A673 (cell line): ENCODE data around the gene KRT10. TPM values are rescaled to one million over a fixed set of nuclear protein-coding genes. Genes with fewer than 3 reads are reported as not detected.
A peak's percentile ranks its signal among the peaks of the same experiment; 100 is the strongest.

ENCODE experiments used
- Bru-seq: library from RNA; stranded (reverse); fragments of 400-500 nt; gene quantifications from one replicate; lab custom pipeline; 2021; lab: Mats Ljungman, UMichigan
- BruChase-seq, 2 experiments: library from RNA; stranded (reverse); fragments of 400-500 nt; gene quantifications; one replicate each; lab custom pipeline; 2021; lab: Mats Ljungman, UMichigan
- BruUV-seq: library from RNA; stranded (reverse); fragments of 400-500 nt; replicated peaks from 2 replicates; lab custom pipeline; 2021; lab: Mats Ljungman, UMichigan
- CTCF ChIA-PET: fragments of 300-600 bp; sonication (Branson Sonifier 250); formaldehyde crosslinking; loops from one replicate; lab custom pipeline; 2022; ENCODE audit warnings: antibody characterized with exemption; lab: Charles Lee
- POLR2A ChIA-PET: fragments of 300-600 bp; sonication (Branson Sonifier 250); formaldehyde crosslinking; loops from one replicate; lab custom pipeline; 2022; ENCODE audit warnings: antibody characterized with exemption; ENCODE audit not compliant: low non-redundant PET; lab: Charles Lee
- DNase-seq: peaks from one replicate; pipeline ENCODE4 v3.0.0-alpha.2; 2015; ENCODE audit warnings: low spot score
- H3K27ac ChIP-seq: fragments of 200-600 bp; sonication (generic); 2 replicates; pipeline ENCODE4 v1.5.1; 2016; ENCODE audit warnings: mixed run types, low read depth, mild to moderate bottlenecking, mixed read lengths, antibody characterized with exemption, low read length; ENCODE audit not compliant: poor library complexity, severe bottlenecking
- H3K27me3 ChIP-seq: fragments of 200-600 bp; sonication (generic); replicated peaks from 2 replicates; pipeline ENCODE4 v1.6.1; 2017; ENCODE audit warnings: mixed run types, low read depth, mild to moderate bottlenecking, mixed read lengths, antibody characterized with exemption, low read length; ENCODE audit not compliant: insufficient read depth, poor library complexity
- H3K36me3 ChIP-seq: fragments of 200-600 bp; sonication (generic); 2 replicates; pipeline ENCODE4 v1.6.1; 2016; ENCODE audit warnings: mixed run types, mild to moderate bottlenecking, mixed read lengths, antibody characterized with exemption, low read length; ENCODE audit not compliant: insufficient read depth, poor library complexity, severe bottlenecking
- H3K4me1 ChIP-seq: fragments of 200-600 bp; sonication (generic); 2 replicates; pipeline ENCODE4 v1.6.1; 2017; ENCODE audit warnings: mixed run types, mild to moderate bottlenecking, mixed read lengths, antibody characterized with exemption, low read length; ENCODE audit not compliant: insufficient read depth, poor library complexity, severe bottlenecking
- H3K4me3 ChIP-seq: fragments of 200-600 bp; sonication (generic); 2 replicates; pipeline ENCODE4 v1.5.1; 2016; ENCODE audit warnings: low read depth, mixed run types, mild to moderate bottlenecking, mixed read lengths, low read length; ENCODE audit not compliant: poor library complexity, severe bottlenecking
- H3K9me3 ChIP-seq: fragments of 200-600 bp; sonication (generic); 2 replicates; pipeline ENCODE4 v1.6.1; 2016; ENCODE audit warnings: mixed run types, low read depth, mild to moderate bottlenecking, mixed read lengths, antibody characterized with exemption, low read length; ENCODE audit not compliant: poor library complexity, severe bottlenecking
- EZH2 ChIP-seq: fragments of 200-600 bp; sonication (generic); IDR thresholded peaks from 2 replicates; pipeline ENCODE4 v1.6.1; 2017; ENCODE audit warnings: borderline replicate concordance, low read depth, mild to moderate bottlenecking, mixed read lengths, antibody characterized with exemption, low read length; ENCODE audit not compliant: poor library complexity, severe bottlenecking
- intact Hi-C: fragments of 100-400 bp; cut with micrococcal nuclease; formaldehyde crosslinking; loops from one replicate; pipeline ENCODE4 v1.10.0; 2022; ENCODE audit not compliant: unreplicated experiment
- long read RNA-seq: library from polyadenylated mRNA; stranded (forward); transcript quantifications from one replicate; pipeline ENCODE4 v2.0.0, GENCODE V29; 2022
- total RNA-seq: library from RNA; stranded (reverse); gene quantifications from 2 replicates; pipeline ENCODE4 v1.2.3, GENCODE V29; 2021
- TF ChIP-seq, protein P1 (sequence below): fragments of 300-800, 200-600 bp; sonication (generic); conservative IDR thresholded peaks from 2 replicates; pipeline ENCODE4 v1.5.1; 2017; ENCODE audit warnings: low read depth, mild to moderate bottlenecking, antibody characterized with exemption, low read length, moderate library complexity, mixed read lengths

KRT10 gene
- total RNA-seq: 35.0 and 36.2 TPM in 2 replicates
- Bru-seq, nascent RNA: percentile 54 among the genes with signal in this experiment
- BruChase-seq, experiment 1, labeled RNA remaining after a 2-hour chase: percentile 55 among the genes with signal in this experiment
- percentile 68 among the genes with signal in this experiment for BruChase-seq, experiment 2, labeled RNA remaining after a 6-hour chase
- long read RNA-seq, partial matches to known transcripts: 87 of 94 reads
- long read RNA-seq, other reads (novel, unspliced or antisense): 3 of 94 reads

DNA sequence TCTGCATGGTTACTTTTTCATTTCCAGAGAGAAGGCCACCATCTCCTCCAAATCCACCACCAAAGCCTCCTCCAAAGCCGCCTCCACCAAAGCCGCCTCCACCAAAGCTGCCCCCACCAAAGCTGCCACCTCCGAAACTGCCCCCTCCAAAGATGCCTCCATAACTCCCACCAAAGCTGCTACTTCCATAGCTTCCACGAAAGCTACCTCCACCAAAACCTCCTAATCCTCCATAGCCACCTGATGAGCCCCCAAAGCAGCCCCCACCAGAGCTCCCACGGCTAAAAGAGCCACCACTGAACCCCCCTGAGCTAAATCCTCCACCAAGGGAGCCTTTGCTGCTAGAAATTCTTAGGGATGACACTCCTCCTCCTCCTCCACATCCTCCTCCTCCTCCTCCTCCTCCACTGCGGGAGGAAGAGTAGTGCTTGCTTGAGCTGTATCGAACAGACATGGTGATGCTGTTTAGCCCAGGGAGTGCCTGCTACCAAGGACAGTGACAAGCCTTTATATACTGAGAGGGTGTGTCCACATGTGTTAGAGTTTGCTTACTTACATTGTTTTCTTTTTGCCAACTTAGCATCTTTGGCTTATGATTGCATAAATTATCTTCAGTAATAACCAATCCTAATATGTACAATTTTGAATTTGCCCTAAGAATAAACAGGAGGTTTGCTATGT is at the start of gene KRT10:
TSS of gene KRT10 (minus strand) at position 483 of the 681 bp plus-strand sequence. CDS start at position 454, 29 bp downstream.
- no peak within 1 kb of the TSS for H3K4me3 ChIP-seq
- CTCF ChIA-PET: no interaction called here
- intact Hi-C loops: no loop called here
- H3K4me1 ChIP-seq: peaks cover 4% of the 10 kb centered on the region
- H3K9me3 ChIP-seq: no peaks in the 10 kb centered on the region
- no TSS peak for BruUV-seq
- no peaks in the 10 kb centered on the region for H3K27me3 ChIP-seq
- DNase-seq: no peak
- H3K27ac ChIP-seq: no peak within 1 kb of the TSS
- POLR2A ChIA-PET: no interaction called here
- peaks cover under 1% of the 10 kb centered on the region for H3K36me3 ChIP-seq
- no peak for TF ChIP-seq EZH2
- TF ChIP-seq, protein P1, sequence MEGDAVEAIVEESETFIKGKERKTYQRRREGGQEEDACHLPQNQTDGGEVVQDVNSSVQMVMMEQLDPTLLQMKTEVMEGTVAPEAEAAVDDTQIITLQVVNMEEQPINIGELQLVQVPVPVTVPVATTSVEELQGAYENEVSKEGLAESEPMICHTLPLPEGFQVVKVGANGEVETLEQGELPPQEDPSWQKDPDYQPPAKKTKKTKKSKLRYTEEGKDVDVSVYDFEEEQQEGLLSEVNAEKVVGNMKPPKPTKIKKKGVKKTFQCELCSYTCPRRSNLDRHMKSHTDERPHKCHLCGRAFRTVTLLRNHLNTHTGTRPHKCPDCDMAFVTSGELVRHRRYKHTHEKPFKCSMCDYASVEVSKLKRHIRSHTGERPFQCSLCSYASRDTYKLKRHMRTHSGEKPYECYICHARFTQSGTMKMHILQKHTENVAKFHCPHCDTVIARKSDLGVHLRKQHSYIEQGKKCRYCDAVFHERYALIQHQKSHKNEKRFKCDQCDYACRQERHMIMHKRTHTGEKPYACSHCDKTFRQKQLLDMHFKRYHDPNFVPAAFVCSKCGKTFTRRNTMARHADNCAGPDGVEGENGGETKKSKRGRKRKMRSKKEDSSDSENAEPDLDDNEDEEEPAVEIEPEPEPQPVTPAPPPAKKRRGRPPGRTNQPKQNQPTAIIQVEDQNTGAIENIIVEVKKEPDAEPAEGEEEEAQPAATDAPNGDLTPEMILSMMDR: no peak

DNA sequence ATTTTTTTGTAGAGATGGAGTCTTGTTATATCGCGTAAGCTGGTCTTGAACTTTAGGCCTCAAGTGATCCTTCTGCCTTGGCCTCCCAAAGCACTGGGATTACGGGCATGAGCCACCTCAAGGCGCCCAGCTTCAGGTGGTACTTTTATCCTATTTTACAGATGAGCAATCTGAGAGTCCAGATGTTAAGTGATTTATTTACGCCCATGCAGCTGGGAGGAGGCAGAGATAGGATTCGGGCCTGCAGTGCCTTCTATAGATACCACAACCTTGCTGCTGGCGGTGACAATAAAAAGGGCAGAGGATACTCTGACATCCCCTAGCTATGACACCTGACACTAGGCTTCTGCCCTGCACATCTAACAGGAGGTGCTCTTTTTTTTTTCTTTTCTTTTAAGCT is 48.9 kb upstream of the KRT10 start:
- CTCF ChIA-PET: no interaction called here

DNA sequence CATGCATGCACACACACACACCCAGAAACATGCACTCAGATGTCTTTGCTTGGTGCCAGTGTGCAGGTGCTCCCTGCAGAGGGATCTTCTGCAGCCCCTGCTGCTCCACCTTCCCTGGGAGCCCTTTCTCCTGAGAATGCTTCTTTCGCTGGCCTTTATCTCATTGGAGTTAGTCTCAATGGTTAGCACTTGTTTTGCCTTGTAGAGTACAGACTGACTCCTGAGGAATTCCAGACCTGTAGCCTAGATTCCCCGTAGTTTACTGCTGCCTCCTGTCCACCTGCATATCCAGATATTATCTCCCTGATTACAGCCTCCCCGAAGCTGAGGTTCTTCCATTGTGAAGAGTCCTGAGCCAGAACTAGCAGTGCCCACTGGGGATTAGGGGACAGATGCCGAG is 47.7 kb upstream of the KRT10 start:
- ChIA-PET CTCF (no interaction called here), POLR2A (no interaction called here)
- Histone ChIP-seq H3K4me1 (no peaks in the 10 kb centered on the region), H3K27ac (no peak overlapping the region), H3K36me3 (no peaks in the 10 kb centered on the region), H3K27me3 (no peaks in the 10 kb centered on the region), H3K9me3 (no peaks in the 10 kb centered on the region), H3K4me3 (no peak overlapping the region)
- BruUV-seq: no TSS peak
- no peak for DNase-seq
- intact Hi-C loops: no loop called here
- TF ChIP-seq EZH2: no peak
- TF ChIP-seq, protein P1: no peak

More for the DNA sequence above, 48.9 kb upstream of the KRT10 start:
- no peaks in the 10 kb centered on the region for H3K36me3 ChIP-seq
- BruUV-seq: no TSS peak
- H3K27me3 ChIP-seq: no peaks in the 10 kb centered on the region
- POLR2A ChIA-PET: interaction anchor here (0.7 kb wide), 1 partner anchor 1353 kb away, joined by 6 read pairs; no protein-coding TSS in a partner anchor
- no peak for DNase-seq
- intact Hi-C loops: no loop called here
- no peak overlapping the region for H3K4me3 ChIP-seq
- TF ChIP-seq EZH2: no peak
- TF ChIP-seq, protein P1: no peak
- no peaks in the 10 kb centered on the region for H3K9me3 ChIP-seq
- H3K4me1 ChIP-seq: no peaks in the 10 kb centered on the region
- H3K27ac ChIP-seq: no peak overlapping the region
